ENCODE measurements around the gene CRB1.

CRB1 gene

DNA sequence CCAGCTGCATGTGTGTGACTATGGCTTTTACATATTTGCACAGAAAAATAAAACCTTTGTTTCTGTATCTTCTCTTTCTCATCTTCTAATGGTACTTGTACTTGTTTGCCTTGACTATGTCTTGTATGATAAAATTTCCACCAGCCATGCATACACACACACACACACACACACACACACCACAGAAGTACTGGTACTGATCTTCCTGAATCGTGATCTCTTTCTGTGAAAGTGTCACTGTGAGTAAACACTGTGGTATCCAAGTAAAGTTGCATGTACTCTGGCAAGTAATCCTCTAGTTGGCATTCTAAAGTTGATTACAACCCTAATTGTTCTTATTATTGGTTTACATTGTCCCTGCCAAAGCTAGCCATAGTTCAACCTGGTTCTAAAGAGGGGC is 176.7 kb downstream of the CRB1 start:
- no peak for TF ChIP-seq POLR2A (IDR thresholded peaks at IDR 0.05; ENCODE audit: low read depth, low read length)
- TF ChIP-seq POLR2AphosphoS5 (IDR thresholded peaks at IDR 0.05; ENCODE audit: low read depth, low read length): no peak
- TF ChIP-seq TAF1 (IDR thresholded peaks at IDR 0.05; ENCODE audit: borderline replicate concordance, low read depth, low read length): no peak
- DNase-seq (ENCODE audit: insufficient read length): no peak
- FAIRE-seq: no peak

DNA sequence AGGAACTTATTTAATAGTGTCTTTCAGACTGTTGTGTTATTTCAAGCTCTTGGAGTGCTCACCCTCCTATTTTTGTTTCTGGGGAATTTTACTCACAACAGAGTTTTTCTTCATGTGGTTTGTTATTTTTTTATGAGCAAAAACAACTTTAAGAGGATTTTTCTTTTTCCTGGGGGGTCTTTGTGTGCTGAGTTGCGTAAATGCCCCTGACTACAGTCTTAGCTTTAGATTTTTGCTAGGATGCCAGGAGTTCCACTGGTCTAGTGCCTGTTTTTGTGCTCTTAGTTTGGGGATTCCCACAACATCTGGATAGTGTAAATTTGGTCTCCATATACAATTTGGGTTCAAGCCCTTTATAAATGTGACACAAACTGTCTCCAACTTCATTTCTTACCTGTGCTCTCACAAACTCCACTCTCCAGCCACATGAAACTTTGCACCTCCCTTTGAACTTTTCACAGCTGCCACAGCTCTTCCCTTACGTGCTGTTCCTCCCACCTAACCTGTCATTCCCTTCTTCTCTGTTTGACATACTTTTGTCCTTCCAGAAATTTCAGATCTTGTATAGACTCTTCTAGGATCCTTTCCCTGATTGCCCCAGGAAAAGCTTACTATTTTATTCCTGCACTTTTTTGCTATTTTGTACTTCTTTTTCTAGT is 180.2 kb downstream of the CRB1 start:
- DNase-seq (ENCODE audit: insufficient read length) (no peak), FAIRE-seq (no peak)
- TF ChIP-seq TAF1 (IDR thresholded peaks at IDR 0.05; ENCODE audit: borderline replicate concordance, low read depth, low read length): no peak
- no peak for TF ChIP-seq POLR2A (IDR thresholded peaks at IDR 0.05; ENCODE audit: low read depth, low read length)
- TF ChIP-seq POLR2AphosphoS5 (IDR thresholded peaks at IDR 0.05; ENCODE audit: low read depth, low read length): no peak

DNA sequence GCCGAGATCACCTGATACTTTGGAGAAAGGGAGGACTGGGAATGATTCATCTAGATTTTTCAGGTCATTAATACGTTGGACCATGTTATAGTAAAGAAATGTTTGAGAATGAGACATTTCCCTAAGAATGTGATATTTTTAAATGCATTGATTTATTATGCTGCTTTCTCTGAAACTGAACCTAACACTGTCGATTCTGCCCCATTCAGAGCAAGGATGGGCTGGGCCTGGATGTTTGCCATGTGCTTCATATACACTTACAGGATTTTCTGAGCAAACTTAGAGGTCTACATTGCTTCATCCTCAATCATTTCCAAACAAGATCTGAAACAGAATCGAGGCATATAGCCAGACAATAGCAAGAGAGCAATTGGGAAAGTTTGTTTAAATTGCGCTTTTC is 183.3 kb downstream of the CRB1 start:
- TF ChIP-seq TAF1 (IDR thresholded peaks at IDR 0.05; ENCODE audit: borderline replicate concordance, low read depth, low read length): no peak
- TF ChIP-seq POLR2A (IDR thresholded peaks at IDR 0.05; ENCODE audit: low read depth, low read length): no peak
- no peak for TF ChIP-seq POLR2AphosphoS5 (IDR thresholded peaks at IDR 0.05; ENCODE audit: low read depth, low read length)
- no peak for DNase-seq (ENCODE audit: insufficient read length)
- FAIRE-seq: no peak

DNA sequence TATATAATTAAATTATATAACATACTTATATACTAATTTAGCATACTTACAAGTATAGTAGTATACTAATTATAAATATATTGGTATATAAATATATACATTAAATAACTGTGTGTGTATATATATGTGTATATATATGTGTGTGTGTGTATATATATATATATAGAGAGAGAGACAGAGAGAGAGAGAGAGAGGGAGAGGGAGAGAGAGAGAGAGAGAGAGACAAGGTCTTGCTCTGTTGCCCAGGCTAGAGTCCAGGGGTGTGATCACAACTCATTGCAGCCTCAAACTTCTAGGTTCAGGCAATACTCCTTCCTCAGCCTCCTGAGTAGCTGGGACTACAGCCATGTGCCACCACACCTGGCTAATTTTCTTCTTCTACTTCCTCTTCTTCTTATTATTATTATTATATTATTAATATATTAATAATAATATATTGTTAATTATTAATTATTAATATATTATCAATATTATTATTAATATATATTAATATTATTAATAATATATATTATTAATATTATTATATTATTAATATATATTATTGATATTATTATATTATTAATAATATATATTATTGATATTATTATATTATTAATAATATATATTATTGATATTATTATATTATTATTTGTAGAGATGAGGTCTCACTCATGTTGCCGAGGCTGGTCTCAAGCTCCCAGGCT is 185.5 kb downstream of the CRB1 start:
- FAIRE-seq (no peak), DNase-seq (ENCODE audit: insufficient read length) (no peak)
- TF ChIP-seq TAF1 (IDR thresholded peaks at IDR 0.05; ENCODE audit: borderline replicate concordance, low read depth, low read length) (no peak), POLR2AphosphoS5 (IDR thresholded peaks at IDR 0.05; ENCODE audit: low read depth, low read length) (no peak), POLR2A (IDR thresholded peaks at IDR 0.05; ENCODE audit: low read depth, low read length) (no peak)

DNA sequence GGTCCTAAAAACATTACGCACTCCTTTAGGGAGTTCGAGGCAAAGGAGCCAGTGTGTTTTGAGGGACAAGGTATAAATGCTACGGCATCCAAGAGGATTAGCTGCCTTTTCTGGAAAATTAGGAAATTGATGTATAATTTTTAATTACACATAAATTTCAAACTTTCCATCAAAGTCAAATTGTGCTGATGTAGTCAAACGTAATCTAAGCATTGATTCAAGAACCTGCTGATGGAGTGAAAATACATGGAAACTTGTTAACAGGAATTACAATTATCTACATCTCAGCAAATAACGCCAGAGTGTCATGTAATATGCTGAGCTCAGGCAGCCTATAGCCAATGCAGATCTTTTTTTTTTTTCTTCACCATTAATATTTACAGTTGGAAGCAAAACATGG is 194.5 kb downstream of the CRB1 start:
- FAIRE-seq (no peak), DNase-seq (ENCODE audit: insufficient read length) (no peak)
- TF ChIP-seq POLR2AphosphoS5 (IDR thresholded peaks at IDR 0.05; ENCODE audit: low read depth, low read length) (no peak), POLR2A (IDR thresholded peaks at IDR 0.05; ENCODE audit: low read depth, low read length) (no peak), TAF1 (IDR thresholded peaks at IDR 0.05; ENCODE audit: borderline replicate concordance, low read depth, low read length) (no peak)

- DNase-seq (ENCODE audit: insufficient read length) (no peak), FAIRE-seq (no peak)
Measured at GRCh38 chr1:197463142-197463541, 195.1 kb downstream of the CRB1 start.

DNA sequence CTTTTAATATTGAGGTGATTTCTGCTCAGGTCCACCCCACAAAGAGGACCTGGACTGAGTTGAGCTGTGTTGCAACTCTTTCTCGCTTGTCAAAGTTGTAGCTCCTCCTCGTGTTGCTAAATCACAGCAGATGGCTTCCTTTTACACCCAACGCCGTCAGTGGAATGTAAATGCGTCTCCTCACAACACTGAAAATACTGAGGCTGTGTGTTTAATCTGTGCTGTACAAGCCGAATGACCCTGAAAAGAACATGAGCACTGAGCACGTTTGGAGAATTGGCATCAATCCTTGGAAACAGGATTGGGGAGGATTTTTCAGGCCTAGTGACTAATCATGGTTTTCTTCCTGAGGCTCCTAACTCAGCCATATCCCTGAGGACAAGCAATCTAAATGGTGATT is 196.0 kb downstream of the CRB1 start:
- no peak for DNase-seq (ENCODE audit: insufficient read length)
- FAIRE-seq: no peak
- TF ChIP-seq TAF1 (IDR thresholded peaks at IDR 0.05; ENCODE audit: borderline replicate concordance, low read depth, low read length) (no peak), POLR2A (IDR thresholded peaks at IDR 0.05; ENCODE audit: low read depth, low read length) (no peak), POLR2AphosphoS5 (IDR thresholded peaks at IDR 0.05; ENCODE audit: low read depth, low read length) (no peak)

More at GRCh38 chr1:197463142-197463541, 195.1 kb downstream of the CRB1 start:
- no peak for TF ChIP-seq POLR2A (IDR thresholded peaks at IDR 0.05; ENCODE audit: low read depth, low read length)
- no peak for TF ChIP-seq POLR2AphosphoS5 (IDR thresholded peaks at IDR 0.05; ENCODE audit: low read depth, low read length)
- TF ChIP-seq TAF1 (IDR thresholded peaks at IDR 0.05; ENCODE audit: borderline replicate concordance, low read depth, low read length): no peak

DNA sequence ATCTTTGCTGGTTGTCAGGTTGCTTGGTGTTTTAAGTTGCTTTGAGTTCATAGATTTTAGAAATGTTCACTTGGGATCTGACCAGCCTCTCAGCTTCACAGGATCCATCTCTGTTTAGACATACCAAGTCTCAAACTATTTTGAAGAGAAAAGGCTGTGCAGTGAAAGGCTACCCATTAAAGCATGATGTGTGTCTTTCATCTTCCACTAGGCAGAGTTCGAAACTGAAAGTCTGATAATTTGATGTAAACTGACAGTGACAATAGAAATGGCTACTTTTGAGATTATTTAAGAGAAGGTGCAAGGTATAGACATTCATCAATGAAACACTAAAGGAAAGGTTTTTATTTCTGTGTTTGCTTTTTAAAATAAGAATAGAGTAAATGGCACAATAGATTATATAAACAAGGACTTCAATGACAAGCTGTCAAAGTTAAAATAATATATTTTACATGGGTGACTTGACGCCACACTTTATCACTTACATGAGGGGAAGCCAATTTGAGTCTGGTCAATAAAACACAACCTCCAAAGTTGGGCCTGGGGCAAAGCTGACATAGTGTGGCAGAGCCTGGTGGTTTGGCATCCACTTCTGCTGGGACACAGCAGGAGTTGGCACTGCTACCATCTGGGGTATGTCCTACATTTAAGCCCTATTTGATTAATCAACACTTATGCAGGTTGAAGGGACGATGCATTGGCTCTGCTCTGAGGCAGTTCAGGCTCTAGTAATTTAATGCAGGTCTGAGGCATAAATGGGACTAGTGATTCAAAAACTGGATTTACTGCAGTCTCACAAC is 197.7 kb downstream of the CRB1 start:
- TF ChIP-seq TAF1 (IDR thresholded peaks at IDR 0.05; ENCODE audit: borderline replicate concordance, low read depth, low read length) (no peak), POLR2A (IDR thresholded peaks at IDR 0.05; ENCODE audit: low read depth, low read length) (no peak), POLR2AphosphoS5 (IDR thresholded peaks at IDR 0.05; ENCODE audit: low read depth, low read length) (no peak)
- no peak for DNase-seq (ENCODE audit: insufficient read length)
- no peak for FAIRE-seq

- DNase-seq (ENCODE audit: insufficient read length) (no peak), FAIRE-seq (no peak)
- TF ChIP-seq POLR2A (IDR thresholded peaks at IDR 0.05; ENCODE audit: low read depth, low read length) (no peak), TAF1 (IDR thresholded peaks at IDR 0.05; ENCODE audit: borderline replicate concordance, low read depth, low read length) (no peak), POLR2AphosphoS5 (IDR thresholded peaks at IDR 0.05; ENCODE audit: low read depth, low read length) (no peak)
Measured at GRCh38 chr1:197466813-197467212, 198.8 kb downstream of the CRB1 start.

- no peak for TF ChIP-seq POLR2AphosphoS5 (IDR thresholded peaks at IDR 0.05; ENCODE audit: low read depth, low read length)
- no peak for TF ChIP-seq POLR2A (IDR thresholded peaks at IDR 0.05; ENCODE audit: low read depth, low read length)
- FAIRE-seq (no peak), DNase-seq (ENCODE audit: insufficient read length) (no peak)
Measured at GRCh38 chr1:197467881-197468280, 199.8 kb downstream of the CRB1 start.

DNA sequence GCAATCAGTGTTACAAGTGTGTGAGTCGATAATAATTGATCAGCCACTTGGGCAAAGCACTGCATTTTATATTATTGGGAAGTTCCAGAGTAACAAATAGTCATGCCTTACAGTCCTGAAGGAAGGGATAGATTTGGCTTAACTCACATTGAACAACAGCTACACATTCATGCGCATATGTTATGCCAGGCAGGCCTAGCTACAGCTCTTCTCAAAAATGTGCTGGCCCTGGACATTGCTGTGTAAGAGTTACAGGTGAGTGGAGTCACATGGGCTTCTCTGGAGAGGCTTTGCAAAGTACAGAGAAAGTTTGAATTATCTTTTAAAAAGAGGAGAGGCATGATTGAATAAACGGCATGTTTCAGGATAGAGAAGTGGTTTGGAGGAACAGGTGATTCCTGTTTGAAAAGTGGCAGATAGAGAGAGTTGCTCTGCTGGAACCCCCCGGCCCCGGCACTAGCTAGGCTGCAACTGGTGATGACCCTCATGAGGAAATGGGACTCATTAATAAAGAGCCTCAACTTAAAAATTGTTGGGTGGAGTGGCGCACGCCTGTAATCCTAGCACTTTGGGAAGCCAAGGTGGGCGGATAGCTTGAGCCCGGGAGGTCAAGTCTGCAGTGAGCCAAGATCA is 200.6 kb downstream of the CRB1 start:
- no peak for DNase-seq (ENCODE audit: insufficient read length)
- no peak for FAIRE-seq
- no peak for TF ChIP-seq TAF1 (IDR thresholded peaks at IDR 0.05; ENCODE audit: borderline replicate concordance, low read depth, low read length)
- TF ChIP-seq POLR2A (IDR thresholded peaks at IDR 0.05; ENCODE audit: low read depth, low read length): no peak
- no peak for TF ChIP-seq POLR2AphosphoS5 (IDR thresholded peaks at IDR 0.05; ENCODE audit: low read depth, low read length)
